GM23338 (cell line): Measurements from ENCODE around the gene CDH8. TPM values are rescaled to one million over a fixed set of nuclear protein-coding genes. Genes with fewer than 3 reads are reported as not detected.

Experiments
- ATAC-seq: fragments of 200-7000 bp; cut with Tn5 transposase; 3 replicates; pipeline ENCODE4 v1.9.1; 2020
- DNase-seq: peaks from one replicate; pipeline ENCODE4 v3.0.0-alpha.2; 2015; ENCODE audit warnings: low spot score
- H2AFZ ChIP-seq: fragments of 200-600 bp; sonication (generic); 2 replicates; pipeline ENCODE4 v1.8.0; 2016; ENCODE audit warnings: antibody characterized with exemption, mild to moderate bottlenecking, moderate library complexity
- H3F3A ChIP-seq: fragments of 200-600 bp; sonication (generic); replicated peaks from 2 replicates; pipeline ENCODE4 v1.8.0; 2017; ENCODE audit warnings: antibody characterized with exemption, mixed run types, low read depth
- H3K27ac ChIP-seq: fragments of 200-600 bp; sonication (generic); 2 replicates; pipeline ENCODE4 v1.6.1; 2016; ENCODE audit warnings: low read depth
- H3K27me3 ChIP-seq: fragments of 200-600 bp; sonication (generic); 2 replicates; pipeline ENCODE4 v1.8.0; 2016; ENCODE audit warnings: mild to moderate bottlenecking, mixed run types, moderate library complexity; ENCODE audit not compliant: insufficient read depth
- H3K36me3 ChIP-seq: fragments of 200-600 bp; sonication (generic); 2 replicates; pipeline ENCODE4 v1.8.0; 2016; ENCODE audit warnings: mild to moderate bottlenecking; ENCODE audit not compliant: insufficient read depth
- H3K4me1 ChIP-seq: fragments of 200-600 bp; sonication (generic); 2 replicates; pipeline ENCODE4 v1.8.0; 2016; ENCODE audit warnings: mild to moderate bottlenecking, moderate library complexity; ENCODE audit not compliant: insufficient read depth
- H3K4me2 ChIP-seq: fragments of 200-600 bp; sonication (generic); 2 replicates; pipeline ENCODE4 v1.7.1; 2017; ENCODE audit warnings: mixed run types
- H3K4me3 ChIP-seq: fragments of 200-600 bp; sonication (generic); 2 replicates; pipeline ENCODE4 v1.6.1; 2016; ENCODE audit warnings: mixed run types
- H3K79me2 ChIP-seq: fragments of 200-600 bp; sonication (generic); replicated peaks from 2 replicates; pipeline ENCODE4 v1.8.0; 2017; ENCODE audit warnings: mild to moderate bottlenecking; ENCODE audit not compliant: insufficient read depth
- H3K9me2 ChIP-seq: fragments of 200-600 bp; sonication (generic); 2 replicates; pipeline ENCODE4 v1.8.0; 2017; ENCODE audit not compliant: insufficient read depth
- H4K20me1 ChIP-seq: fragments of 200-600 bp; sonication (generic); replicated peaks from 2 replicates; pipeline ENCODE4 v1.8.0; 2017; ENCODE audit warnings: mild to moderate bottlenecking; ENCODE audit not compliant: insufficient read depth
- H3K27ac Mint-ChIP-seq: 2 replicates; pipeline ENCODE4 v1.8.0; 2020; ENCODE audit warnings: inconsistent platforms, mild to moderate bottlenecking, moderate library complexity, mixed read lengths
- H3K27me3 Mint-ChIP-seq: 3 replicates; pipeline ENCODE4 v1.8.0; 2022; ENCODE audit warnings: low read depth, mild to moderate bottlenecking, moderate library complexity, mixed read lengths, inconsistent platforms; ENCODE audit not compliant: insufficient read depth, poor library complexity
- H3K36me3 Mint-ChIP-seq: 3 replicates; pipeline ENCODE4 v1.8.0; 2021; ENCODE audit warnings: low read depth, mild to moderate bottlenecking, inconsistent platforms, moderate library complexity, mixed read lengths
- H3K4me1 Mint-ChIP-seq: 3 replicates; pipeline ENCODE4 v1.8.0; 2020; ENCODE audit warnings: mild to moderate bottlenecking, inconsistent platforms, mixed read lengths
- H3K4me3 Mint-ChIP-seq: 3 replicates; pipeline ENCODE4 v1.8.0; 2021; ENCODE audit warnings: moderate library complexity, mild to moderate bottlenecking, inconsistent platforms, mixed read lengths
- H3K9me3 Mint-ChIP-seq: 3 replicates; pipeline ENCODE4 v1.8.0; 2020; ENCODE audit warnings: moderate library complexity, mild to moderate bottlenecking, inconsistent platforms, mixed read lengths
- CREB1 ChIP-seq: fragments of 250-450 bp; sonication (Bioruptor Pico); IDR thresholded peaks from 2 replicates; pipeline ENCODE4 v1.5.0; 2020; ENCODE audit warnings: low read depth, mild to moderate bottlenecking, moderate library complexity
- ETS1 ChIP-seq: IDR thresholded peaks from 2 replicates; pipeline ENCODE4 v1.6.1; 2016; ENCODE audit warnings: antibody characterized with exemption
- EZH2 ChIP-seq: fragments of 200-600 bp; sonication (generic); IDR thresholded peaks from one replicate; pipeline ENCODE4 v1.8.0; 2017; ENCODE audit warnings: antibody characterized with exemption, mild to moderate bottlenecking, low read depth; ENCODE audit not compliant: unreplicated experiment
- JUNB ChIP-seq: IDR thresholded peaks from one replicate; pipeline ENCODE4 v1.6.1; 2016; ENCODE audit warnings: antibody characterized with exemption; ENCODE audit not compliant: unreplicated experiment
- NANOG ChIP-seq: IDR thresholded peaks from 2 replicates; pipeline ENCODE4 v1.6.1; 2016; ENCODE audit warnings: antibody characterized with exemption, borderline replicate concordance
- POLR2AphosphoS5 ChIP-seq: IDR thresholded peaks from 2 replicates; pipeline ENCODE4 v1.6.1; 2016; ENCODE audit warnings: antibody characterized with exemption, low read depth
- REST ChIP-seq: IDR thresholded peaks from one replicate; pipeline ENCODE4 v1.6.1; 2018; ENCODE audit warnings: antibody characterized with exemption; ENCODE audit not compliant: unreplicated experiment
- STAT1 ChIP-seq: IDR thresholded peaks from one replicate; pipeline ENCODE4 v1.6.1; 2016; ENCODE audit warnings: antibody characterized with exemption; ENCODE audit not compliant: unreplicated experiment
- polyA plus RNA-seq: library from polyadenylated mRNA; unstranded; fragments of >200 nt; fragmentation: Nextera tagmentation; extraction: Ambion mirVana; gene quantifications from 2 replicates; pipeline ENCODE4 v1.2.1, GENCODE V29; 2016
- total RNA-seq: library from RNA; depleted of rRNA; stranded (reverse); fragments of >200 nt; shearing (Covaris generic); gene quantifications from 2 replicates; pipeline ENCODE4 v1.2.3, GENCODE V29; 2014
- TF ChIP-seq, protein P1 (sequence below): fragments of 250-450 bp; sonication (Bioruptor Pico); IDR thresholded peaks from 2 replicates; pipeline ENCODE4 v1.5.0; 2020; ENCODE audit warnings: mild to moderate bottlenecking, moderate library complexity

CDH8 gene
- total and polyA plus RNA-seq, 2 experiments from 2014 or later, result 10.2 to 11.7 TPM

DNA sequence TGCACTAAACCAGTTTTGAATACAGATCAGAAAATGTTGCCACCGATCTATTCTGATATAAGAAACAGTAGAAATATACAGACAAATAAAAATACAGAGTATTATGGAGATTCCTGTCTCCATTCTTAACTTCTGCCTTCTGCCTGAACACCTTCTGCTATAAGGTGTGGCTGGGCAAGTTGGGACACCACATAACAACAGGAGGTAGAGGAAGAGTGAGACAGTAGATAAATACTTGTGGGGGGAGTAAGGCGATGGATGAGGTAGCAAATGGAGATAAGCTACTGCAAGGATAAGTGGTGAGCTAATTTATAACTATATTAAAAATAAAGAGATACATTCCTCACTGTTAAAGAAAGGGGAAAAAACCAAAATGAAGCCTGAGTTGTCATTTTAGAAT, 143.7 kb downstream of the CDH8 start:
- H3K9me3 Mint-ChIP-seq, result no peaks in the 10 kb centered on the region
- H3K36me3 Mint-ChIP-seq, result no peaks in the 10 kb centered on the region; the same call in 2 of the 3 replicates
- peaks cover 9% of the 10 kb centered on the region; the same call in 2 of the 3 replicates for H3K4me1 Mint-ChIP-seq
- Histone ChIP-seq H4K20me1 (no peaks in the 10 kb centered on the region), H3K27me3 (no peaks in the 10 kb centered on the region), H3K79me2 (no peaks in the 10 kb centered on the region), H2AFZ (no peak overlapping the region), H3K4me3 (no peak overlapping the region), H3K9me2 (no peaks in the 10 kb centered on the region), H3F3A (no peaks in the 10 kb centered on the region), H3K27ac (no peak overlapping the region), H3K4me2 (no peak overlapping the region), H3K4me1 (no peaks in the 10 kb centered on the region), H3K36me3 (no peaks in the 10 kb centered on the region)
- no peak for DNase-seq
- H3K27ac Mint-ChIP-seq, result no peak overlapping the region
- H3K27me3 Mint-ChIP-seq, result no peaks in the 10 kb centered on the region
- no peak overlapping the region for H3K4me3 Mint-ChIP-seq
- TF ChIP-seq POLR2AphosphoS5, result no peak
- TF ChIP-seq STAT1, result no peak
- no peak for TF ChIP-seq ETS1
- no peak for TF ChIP-seq CREB1 (CRISPR knock-in tag)
- TF ChIP-seq JUNB, result no peak
- no peak for TF ChIP-seq NANOG
- TF ChIP-seq REST, result no peak
- TF ChIP-seq EZH2, result no peak
- TF ChIP-seq, protein P1, sequence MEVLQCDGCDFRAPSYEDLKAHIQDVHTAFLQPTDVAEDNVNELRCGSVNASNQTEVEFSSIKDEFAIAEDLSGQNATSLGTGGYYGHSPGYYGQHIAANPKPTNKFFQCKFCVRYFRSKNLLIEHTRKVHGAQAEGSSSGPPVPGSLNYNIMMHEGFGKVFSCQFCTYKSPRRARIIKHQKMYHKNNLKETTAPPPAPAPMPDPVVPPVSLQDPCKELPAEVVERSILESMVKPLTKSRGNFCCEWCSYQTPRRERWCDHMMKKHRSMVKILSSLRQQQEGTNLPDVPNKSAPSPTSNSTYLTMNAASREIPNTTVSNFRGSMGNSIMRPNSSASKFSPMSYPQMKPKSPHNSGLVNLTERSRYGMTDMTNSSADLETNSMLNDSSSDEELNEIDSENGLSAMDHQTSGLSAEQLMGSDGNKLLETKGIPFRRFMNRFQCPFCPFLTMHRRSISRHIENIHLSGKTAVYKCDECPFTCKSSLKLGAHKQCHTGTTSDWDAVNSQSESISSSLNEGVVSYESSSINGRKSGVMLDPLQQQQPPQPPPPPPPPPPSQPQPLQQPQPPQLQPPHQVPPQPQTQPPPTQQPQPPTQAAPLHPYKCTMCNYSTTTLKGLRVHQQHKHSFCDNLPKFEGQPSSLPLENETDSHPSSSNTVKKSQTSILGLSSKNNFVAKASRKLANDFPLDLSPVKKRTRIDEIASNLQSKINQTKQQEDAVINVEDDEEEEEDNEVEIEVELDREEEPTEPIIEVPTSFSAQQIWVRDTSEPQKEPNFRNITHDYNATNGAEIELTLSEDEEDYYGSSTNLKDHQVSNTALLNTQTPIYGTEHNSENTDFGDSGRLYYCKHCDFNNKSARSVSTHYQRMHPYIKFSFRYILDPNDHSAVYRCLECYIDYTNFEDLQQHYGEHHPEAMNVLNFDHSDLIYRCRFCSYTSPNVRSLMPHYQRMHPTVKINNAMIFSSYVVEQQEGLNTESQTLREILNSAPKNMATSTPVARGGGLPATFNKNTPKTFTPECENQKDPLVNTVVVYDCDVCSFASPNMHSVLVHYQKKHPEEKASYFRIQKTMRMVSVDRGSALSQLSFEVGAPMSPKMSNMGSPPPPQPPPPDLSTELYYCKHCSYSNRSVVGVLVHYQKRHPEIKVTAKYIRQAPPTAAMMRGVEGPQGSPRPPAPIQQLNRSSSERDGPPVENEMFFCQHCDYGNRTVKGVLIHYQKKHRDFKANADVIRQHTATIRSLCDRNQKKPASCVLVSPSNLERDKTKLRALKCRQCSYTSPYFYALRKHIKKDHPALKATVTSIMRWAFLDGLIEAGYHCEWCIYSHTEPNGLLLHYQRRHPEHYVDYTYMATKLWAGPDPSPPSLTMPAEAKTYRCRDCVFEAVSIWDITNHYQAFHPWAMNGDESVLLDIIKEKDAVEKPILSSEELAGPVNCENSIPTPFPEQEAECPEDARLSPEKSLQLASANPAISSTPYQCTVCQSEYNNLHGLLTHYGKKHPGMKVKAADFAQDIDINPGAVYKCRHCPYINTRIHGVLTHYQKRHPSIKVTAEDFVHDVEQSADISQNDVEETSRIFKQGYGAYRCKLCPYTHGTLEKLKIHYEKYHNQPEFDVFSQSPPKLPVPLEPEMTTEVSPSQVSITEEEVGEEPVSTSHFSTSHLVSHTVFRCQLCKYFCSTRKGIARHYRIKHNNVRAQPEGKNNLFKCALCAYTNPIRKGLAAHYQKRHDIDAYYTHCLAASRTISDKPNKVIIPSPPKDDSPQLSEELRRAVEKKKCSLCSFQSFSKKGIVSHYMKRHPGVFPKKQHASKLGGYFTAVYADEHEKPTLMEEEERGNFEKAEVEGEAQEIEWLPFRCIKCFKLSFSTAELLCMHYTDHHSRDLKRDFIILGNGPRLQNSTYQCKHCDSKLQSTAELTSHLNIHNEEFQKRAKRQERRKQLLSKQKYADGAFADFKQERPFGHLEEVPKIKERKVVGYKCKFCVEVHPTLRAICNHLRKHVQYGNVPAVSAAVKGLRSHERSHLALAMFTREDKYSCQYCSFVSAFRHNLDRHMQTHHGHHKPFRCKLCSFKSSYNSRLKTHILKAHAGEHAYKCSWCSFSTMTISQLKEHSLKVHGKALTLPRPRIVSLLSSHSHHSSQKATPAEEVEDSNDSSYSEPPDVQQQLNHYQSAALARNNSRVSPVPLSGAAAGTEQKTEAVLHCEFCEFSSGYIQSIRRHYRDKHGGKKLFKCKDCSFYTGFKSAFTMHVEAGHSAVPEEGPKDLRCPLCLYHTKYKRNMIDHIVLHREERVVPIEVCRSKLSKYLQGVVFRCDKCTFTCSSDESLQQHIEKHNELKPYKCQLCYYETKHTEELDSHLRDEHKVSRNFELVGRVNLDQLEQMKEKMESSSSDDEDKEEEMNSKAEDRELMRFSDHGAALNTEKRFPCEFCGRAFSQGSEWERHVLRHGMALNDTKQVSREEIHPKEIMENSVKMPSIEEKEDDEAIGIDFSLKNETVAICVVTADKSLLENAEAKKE (CRISPR knock-in tag), result no peak
- no peak for ATAC-seq
